Right atrium auricular region (tissue), 2 donors: ENCODE data around the gene DST. TPM values are rescaled to one million over a fixed set of nuclear protein-coding genes. Genes with fewer than 3 reads are reported as not detected.
"Not testable (repeated sequence)": the region's sequence is repeated elsewhere in the genome, so short reads cannot be mapped to it uniquely, and the experiment has no call there.

Experiments used
- DNase-seq: peaks from one replicate; pipeline ENCODE4 v3.0.0-alpha.2; 2019; ENCODE audit warnings: low spot score
- H3K27ac ChIP-seq, 2 donors: fragments of 200-600 bp; sonication (generic); 1 replicate in 1 of 2; 2 replicates in 1 of 2; pipeline ENCODE4 v1.5.1; 2016 to 2019
- H3K27me3 ChIP-seq, 2 donors: fragments of 200-600 bp; sonication (generic); one replicate each; pipeline versions ENCODE4 v1.5.1 to v1.6.0; 2017 to 2019
- H3K36me3 ChIP-seq: fragments of 200-600 bp; sonication (generic); one replicate; pipeline ENCODE4 v1.5.1; 2016
- H3K4me1 ChIP-seq, 2 donors: fragments of 200-600 bp; sonication (generic); one replicate each; pipeline versions ENCODE4 v1.5.1 to v1.6.0; 2017 to 2019
- H3K4me3 ChIP-seq, 2 donors: fragments of 200-600 bp; sonication (generic); 1 replicate in 1 of 2; 2 replicates in 1 of 2; pipeline ENCODE4 v1.5.1; 2017 to 2019; ENCODE audit warnings: mild to moderate bottlenecking in 1 of 2, moderate library complexity in 1 of 2
- H3K9me3 ChIP-seq, 2 donors: fragments of 200-600 bp; sonication (generic); one replicate each; pipeline ENCODE4 v1.5.1; 2019
- total RNA-seq, 2 donors: library from RNA; depleted of rRNA; stranded (reverse); fragments of >200 nt; gene quantifications; one replicate each; pipeline ENCODE4 v1.1.0, GENCODE V29; 2016
- TF ChIP-seq, protein P1 (sequence below), 2 donors: fragments of 200-600 bp; sonication (generic); IDR thresholded peaks; one replicate each; pipeline ENCODE4 v1.5.1; 2019; ENCODE audit warnings: antibody characterized with exemption in 2 of 2

The DST gene
- total RNA-seq, 2 donors from 2014 or later, result 257 to 285 TPM

DNA sequence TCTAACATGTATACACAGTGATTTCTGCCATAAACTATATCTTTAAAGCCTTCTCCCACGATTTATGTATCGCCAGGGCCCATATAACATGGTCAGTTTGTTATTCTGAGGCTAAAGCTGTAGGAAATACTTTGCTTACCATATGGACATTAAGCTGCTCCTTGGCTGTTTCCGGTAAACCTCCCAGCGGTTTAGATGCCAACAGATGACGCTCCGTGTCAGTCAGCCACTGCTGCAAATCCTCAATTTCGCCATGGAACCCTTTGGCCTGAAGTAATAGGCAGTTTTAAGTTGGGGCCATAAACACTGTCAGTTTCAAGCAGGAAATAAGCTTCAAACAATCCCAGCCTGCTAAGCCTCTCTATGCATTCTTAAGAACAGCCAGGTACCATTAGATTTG, 145.4 kb downstream of the DST start:
- Histone ChIP-seq H3K27ac (no peak overlapping the region), H3K4me3 (no peak overlapping the region)

DNA sequence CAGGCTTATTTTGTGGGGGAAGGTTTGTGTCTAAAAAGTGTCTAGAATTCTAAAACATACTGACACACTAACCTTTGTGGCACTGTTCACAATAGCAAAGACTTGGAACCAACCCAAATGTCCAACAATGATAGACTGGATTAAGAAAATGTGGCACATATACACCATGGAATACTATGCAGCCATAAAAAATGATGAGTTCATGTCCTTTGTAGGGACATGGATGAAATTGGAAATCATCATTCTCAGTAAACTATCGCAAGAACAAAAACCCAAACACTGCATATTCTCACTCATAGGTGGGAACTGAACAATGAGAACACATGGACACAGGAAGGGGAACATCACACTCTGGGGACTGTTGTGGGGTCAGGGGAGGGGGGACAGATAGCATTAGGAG, 146.0 kb downstream of the DST start:
- H3K9me3 ChIP-seq, H3K4me3 ChIP-seq, H3K27me3 ChIP-seq, DNase-seq, H3K27ac ChIP-seq: not testable (repeated sequence)
- peaks cover 0 to 17% of the 10 kb centered on the region in 2 donors for H3K4me1 ChIP-seq
- H3K36me3 ChIP-seq, result peaks cover 54% of the 10 kb centered on the region

More for the DNA sequence above, 145.4 kb downstream of the DST start:
- no peak for DNase-seq
- Histone ChIP-seq H3K9me3 (no peaks in the 10 kb centered on the region), H3K27me3 (no peaks in the 10 kb centered on the region), H3K36me3 (peaks cover 48% of the 10 kb centered on the region), H3K4me1 (peaks cover 0 to 11% of the 10 kb centered on the region in 2 donors)
- TF ChIP-seq, protein P1, sequence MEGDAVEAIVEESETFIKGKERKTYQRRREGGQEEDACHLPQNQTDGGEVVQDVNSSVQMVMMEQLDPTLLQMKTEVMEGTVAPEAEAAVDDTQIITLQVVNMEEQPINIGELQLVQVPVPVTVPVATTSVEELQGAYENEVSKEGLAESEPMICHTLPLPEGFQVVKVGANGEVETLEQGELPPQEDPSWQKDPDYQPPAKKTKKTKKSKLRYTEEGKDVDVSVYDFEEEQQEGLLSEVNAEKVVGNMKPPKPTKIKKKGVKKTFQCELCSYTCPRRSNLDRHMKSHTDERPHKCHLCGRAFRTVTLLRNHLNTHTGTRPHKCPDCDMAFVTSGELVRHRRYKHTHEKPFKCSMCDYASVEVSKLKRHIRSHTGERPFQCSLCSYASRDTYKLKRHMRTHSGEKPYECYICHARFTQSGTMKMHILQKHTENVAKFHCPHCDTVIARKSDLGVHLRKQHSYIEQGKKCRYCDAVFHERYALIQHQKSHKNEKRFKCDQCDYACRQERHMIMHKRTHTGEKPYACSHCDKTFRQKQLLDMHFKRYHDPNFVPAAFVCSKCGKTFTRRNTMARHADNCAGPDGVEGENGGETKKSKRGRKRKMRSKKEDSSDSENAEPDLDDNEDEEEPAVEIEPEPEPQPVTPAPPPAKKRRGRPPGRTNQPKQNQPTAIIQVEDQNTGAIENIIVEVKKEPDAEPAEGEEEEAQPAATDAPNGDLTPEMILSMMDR (IDR thresholded peaks at IDR 0.05), result no peak

DNA sequence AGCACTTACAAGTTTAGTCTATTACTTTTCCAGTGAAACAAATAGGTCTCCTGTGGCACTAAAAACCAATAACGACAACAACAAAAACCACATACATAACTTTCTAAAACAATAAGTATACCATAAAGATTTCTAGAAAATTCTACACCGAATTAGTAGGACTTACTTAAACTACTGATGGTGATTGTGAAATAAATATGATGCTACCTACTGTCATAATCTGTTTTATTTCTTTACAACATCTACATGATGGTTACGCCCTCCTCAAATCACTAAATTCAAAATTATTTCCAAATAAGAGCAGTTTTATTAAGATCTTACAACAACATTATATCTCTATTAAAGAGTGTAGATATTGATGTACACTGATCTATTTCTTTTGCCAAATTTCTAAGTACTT, 147.0 kb downstream of the DST start:
- peaks cover 0 to 23% of the 10 kb centered on the region in 2 donors for H3K4me1 ChIP-seq

DNA sequence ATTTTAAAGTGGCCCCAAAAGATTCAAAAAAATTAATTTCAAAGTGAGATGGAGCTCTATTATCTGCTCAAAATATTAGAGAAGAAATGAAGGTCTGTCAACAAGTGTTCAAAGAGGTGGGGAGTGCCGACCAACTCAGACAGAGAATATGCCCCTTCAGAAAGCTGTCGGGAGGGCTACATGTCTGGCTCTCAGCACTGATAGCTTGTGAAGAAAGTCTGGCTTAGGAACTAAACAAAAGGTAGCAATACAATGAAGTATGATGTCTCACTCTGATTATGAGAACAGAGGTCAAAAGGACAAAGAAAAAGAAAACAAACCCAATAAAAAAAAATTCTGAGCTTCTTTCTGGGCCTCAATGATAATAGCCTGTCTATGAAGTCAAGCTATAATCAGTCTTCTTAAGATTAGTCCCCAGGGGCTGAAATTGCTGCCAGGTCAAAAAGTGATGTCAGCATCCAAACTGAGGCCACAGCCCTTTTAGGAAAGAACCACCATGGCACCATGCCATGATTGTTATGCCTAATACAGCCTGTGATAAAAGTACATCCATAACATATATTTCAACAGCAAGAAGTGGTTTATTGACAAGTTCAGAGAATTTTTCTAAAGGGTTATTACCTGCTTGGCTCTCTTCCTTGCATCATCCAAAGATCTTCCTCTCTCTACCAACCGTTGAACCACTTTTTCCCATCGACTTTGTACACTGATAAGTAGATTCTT, 150.9 kb downstream of the DST start:
- peak overlapping the region; percentile 12 to 46 for H3K27ac ChIP-seq

More for the DNA sequence above, 147.0 kb downstream of the DST start:
- no peaks in the 10 kb centered on the region for H3K27me3 ChIP-seq
- TF ChIP-seq, protein P1 (IDR thresholded peaks at IDR 0.05), result no peak
- H3K36me3 ChIP-seq, result peaks cover 50% of the 10 kb centered on the region
- no peak overlapping the region for H3K27ac ChIP-seq
- H3K9me3 ChIP-seq, result no peaks in the 10 kb centered on the region
- DNase-seq, result no peak
- no peak overlapping the region for H3K4me3 ChIP-seq

DNA sequence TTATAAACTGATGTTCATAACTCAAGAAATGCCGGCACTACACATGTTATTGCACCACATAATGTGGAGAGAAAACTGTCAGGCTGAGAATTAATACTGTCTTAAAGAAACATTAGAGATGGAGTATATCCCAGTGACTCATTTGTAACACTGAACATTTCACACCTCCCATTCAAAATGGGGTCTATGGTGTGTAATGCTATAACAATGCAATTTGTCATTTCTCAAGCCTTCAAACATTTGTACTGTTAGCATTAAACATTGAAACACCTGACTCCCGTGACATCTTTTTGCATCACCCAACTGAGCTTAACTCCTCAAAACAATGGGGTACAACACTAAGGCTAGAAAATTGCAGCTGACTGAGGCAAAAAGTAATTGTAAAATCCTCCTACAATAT, 151.7 kb downstream of the DST start:
- H3K36me3 ChIP-seq, result peaks cover 54% of the 10 kb centered on the region
- H3K9me3 ChIP-seq, result no peaks in the 10 kb centered on the region
- H3K4me3 ChIP-seq, result no peak overlapping the region
- H3K27ac ChIP-seq, result peak overlapping the region in 1 of 2 donors; percentile 46
- H3K27me3 ChIP-seq, result no peaks in the 10 kb centered on the region
- TF ChIP-seq, protein P1 (IDR thresholded peaks at IDR 0.05), result no peak
- peaks cover 0 to 20% of the 10 kb centered on the region in 2 donors for H3K4me1 ChIP-seq
- no peak for DNase-seq

More for the DNA sequence above, 150.9 kb downstream of the DST start:
- Histone ChIP-seq H3K9me3 (no peaks in the 10 kb centered on the region), H3K4me1 (peaks cover 0 to 20% of the 10 kb centered on the region in 2 donors), H3K27me3 (no peaks in the 10 kb centered on the region), H3K36me3 (peaks cover 56% of the 10 kb centered on the region), H3K4me3 (no peak overlapping the region)
- TF ChIP-seq, protein P1 (IDR thresholded peaks at IDR 0.05), result no peak
- no peak for DNase-seq

DNA sequence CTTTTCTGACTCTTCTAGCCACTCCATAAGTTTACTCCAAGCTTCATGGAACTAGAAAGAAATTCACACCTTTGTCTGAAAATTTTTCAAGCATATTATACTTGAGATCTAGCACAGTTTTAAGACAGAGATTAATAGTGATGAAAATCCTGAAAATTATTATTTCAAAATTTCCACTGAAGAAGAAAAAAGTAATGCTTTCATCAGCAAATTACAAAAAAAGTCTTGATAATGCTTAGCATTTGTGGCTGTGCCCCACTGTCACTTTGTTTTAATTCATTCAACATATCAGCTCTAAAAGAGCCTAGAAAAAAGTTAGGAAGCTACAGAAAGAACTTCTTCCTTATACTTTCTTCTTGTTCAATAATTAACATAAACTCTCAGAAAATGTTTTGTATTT, 153.1 kb downstream of the DST start:
- TF ChIP-seq, protein P1 (IDR thresholded peaks at IDR 0.05), result no peak
- Histone ChIP-seq H3K27ac (no peak overlapping the region), H3K4me1 (peaks cover 0 to 20% of the 10 kb centered on the region in 2 donors), H3K4me3 (no peak overlapping the region), H3K27me3 (no peaks in the 10 kb centered on the region), H3K36me3 (peaks cover 56% of the 10 kb centered on the region), H3K9me3 (no peaks in the 10 kb centered on the region)
- DNase-seq, result no peak
